Activated CD8-positive, alpha-beta memory T cell treated with anti-CD3 and anti-CD28 coated beads for 36 hours (primary cell): ENCODE results near the gene CDC42BPA. TPM values are rescaled to one million over a fixed set of nuclear protein-coding genes. Genes with fewer than 3 reads are reported as not detected.
"Not testable (repeated sequence)": the region's sequence is repeated elsewhere in the genome, so short reads cannot be mapped to it uniquely, and the experiment has no call there.

Source experiments
- CTCF ChIA-PET: fragments of 350-600 bp; sonication (Branson Sonifier 250); formaldehyde crosslinking; loops from one replicate; lab custom pipeline; 2021; ENCODE audit warnings: antibody characterized with exemption; lab: Charles Lee
- POLR2A ChIA-PET: fragments of 350-600 bp; sonication (Branson Sonifier 250); formaldehyde crosslinking; loops from one replicate; lab custom pipeline; 2021; ENCODE audit warnings: antibody characterized with exemption; lab: Charles Lee
- total RNA-seq, 2 experiments: library from RNA; stranded (reverse); gene quantifications; one replicate each; pipeline ENCODE4 v1.2.3, GENCODE V29; 2021

CDC42BPA gene
- total RNA-seq, 2 experiments from 2014 or later: 0.84 to 1.3 TPM

- CTCF ChIA-PET: no interaction called here
Observed at GRCh38 chr1:226962421-226963391, 355.6 kb downstream of the CDC42BPA start.

DNA sequence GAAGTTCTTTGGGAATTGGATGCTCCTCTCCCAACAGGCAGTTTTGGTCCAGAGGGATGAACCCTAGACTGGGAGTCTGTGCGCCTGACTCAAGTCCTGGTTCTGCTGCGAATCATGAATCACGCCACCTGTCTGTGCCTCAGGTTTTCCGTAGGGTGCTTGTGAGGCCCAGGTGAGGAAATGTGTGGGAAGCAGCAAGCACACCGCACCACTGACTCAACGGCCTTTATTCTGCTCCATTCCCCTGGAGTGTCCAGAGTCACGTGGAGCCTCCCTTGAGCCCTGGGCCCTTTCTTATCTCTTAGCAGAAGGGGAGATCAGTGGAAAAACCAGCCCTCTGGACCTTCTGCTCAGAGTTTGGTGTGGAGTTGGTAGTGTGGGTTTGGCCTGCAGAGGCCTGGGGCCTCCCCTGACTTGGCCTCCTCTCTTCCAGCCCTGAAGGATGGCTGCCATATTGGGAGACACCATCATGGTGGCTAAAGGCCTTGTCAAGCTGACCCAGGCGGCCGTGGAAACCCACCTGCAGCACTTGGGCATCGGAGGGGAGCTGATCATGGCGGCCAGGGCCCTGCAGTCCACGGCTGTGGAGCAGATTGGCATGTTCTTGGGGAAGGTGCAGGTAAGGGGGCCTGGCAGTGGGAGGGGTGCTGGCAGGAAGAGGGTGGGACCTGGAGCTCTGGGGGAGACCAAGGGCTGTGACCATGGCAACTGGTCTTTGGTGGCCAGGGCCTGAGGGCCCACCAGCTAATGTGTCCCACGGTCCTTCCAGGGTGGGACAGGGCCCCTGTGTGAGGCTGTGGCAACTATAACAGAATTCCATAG is 357.1 kb downstream of the CDC42BPA start:
- CTCF ChIA-PET: no interaction called here
- POLR2A ChIA-PET: no interaction called here

More at GRCh38 chr1:226962421-226963391, 355.6 kb downstream of the CDC42BPA start:
- POLR2A ChIA-PET: no interaction called here

DNA sequence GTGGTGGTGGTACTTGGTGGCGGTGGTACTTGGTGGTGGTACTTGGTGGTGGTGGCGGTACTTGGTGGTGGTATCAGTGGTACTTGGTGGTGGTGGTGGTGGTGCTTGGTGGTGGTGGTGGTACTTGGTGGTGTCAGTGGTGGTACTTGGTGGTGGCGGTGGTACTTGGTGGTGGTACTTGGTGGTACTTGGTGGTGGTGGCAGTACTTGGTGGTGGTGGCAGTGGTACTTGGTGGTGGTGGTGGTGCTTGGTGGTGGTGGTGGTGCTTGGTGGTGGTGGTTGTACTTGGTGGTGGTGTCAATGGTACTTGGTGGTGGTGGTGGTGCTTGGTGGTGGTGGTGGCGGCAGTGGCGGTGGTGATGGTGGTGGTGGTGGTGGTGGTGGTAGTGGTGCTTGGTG is 358.0 kb downstream of the CDC42BPA start:
- ChIA-PET CTCF (no interaction called here), POLR2A (no interaction called here)

DNA sequence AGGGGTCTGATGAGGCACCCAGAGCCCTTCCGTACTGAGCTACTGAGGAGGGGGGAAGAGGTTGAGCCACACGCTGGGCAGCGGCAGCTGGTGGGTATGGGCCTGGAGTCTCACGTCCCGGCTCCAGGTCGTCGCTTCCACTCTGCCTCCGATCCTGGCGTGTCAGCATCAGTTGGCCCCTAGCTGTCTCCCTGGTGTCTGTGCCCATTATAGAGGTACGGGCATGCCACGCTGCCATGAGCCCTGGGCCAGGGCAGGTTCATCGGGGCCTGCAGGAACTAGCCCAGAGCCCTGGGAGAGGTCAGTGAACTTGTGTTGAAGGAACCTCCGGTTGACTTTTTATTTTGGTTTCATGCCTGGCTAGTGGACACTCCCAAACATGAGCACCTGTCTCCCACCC is 360.0 kb downstream of the CDC42BPA start:
- ChIA-PET POLR2A (no interaction called here), CTCF (no interaction called here)

DNA sequence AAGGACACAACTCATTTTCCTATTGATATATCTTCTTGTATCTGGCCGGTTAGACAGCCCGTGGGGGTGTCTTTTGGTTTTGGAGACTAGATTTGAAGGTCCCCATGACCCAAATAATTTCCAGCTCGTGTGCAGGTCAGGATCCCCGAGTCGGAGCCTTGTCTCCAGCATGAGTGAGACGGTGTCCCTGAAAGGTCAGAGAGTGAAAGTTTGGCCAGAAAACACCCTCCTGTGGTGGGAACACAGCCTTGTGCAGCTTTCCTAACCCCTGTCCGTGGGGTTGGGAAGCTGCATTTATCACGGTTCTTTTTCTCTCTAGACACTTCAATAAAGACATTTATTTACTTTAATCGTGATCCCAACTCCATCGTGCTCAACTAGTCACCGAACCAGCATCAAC is 360.6 kb downstream of the CDC42BPA start:
- POLR2A ChIA-PET: no interaction called here
- CTCF ChIA-PET: no interaction called here

DNA sequence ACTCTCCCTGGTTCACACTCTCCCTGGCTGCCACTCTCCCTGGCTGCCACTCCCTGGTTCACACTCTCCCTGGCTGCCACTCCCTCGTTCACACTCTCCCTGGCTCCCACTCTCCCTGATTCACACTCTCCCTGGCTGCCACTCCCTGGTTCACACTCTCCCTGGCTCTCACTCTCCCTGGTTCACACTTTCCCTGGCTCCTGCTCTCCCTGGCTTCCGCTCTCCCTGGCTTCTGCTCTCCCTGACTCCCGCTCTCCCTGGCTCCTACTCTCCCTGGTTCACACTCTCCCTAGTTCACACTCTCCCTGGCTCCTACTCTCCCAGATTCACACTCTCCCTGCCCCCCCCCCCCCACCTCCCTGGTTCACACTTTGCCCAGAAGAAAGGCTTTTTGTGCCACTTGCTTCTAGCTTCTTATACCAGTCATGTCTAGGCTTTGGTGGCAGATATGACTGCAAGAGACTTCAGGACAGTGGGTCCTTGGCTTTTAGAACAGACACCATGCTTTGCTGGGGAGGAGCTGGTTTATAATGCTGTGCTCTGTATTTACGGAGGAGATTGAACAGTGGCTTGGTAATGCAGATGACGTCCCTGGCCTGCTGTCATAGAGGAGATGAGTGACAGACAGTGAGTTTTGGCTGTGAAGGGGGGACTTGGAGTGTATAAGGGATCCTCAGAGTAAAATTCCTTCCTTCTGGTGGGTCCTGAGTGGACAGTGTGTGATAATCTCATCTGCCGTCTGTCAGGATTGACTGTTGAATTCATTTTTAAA is 361.2 kb downstream of the CDC42BPA start:
- CTCF ChIA-PET: no interaction called here
- POLR2A ChIA-PET: no interaction called here

DNA sequence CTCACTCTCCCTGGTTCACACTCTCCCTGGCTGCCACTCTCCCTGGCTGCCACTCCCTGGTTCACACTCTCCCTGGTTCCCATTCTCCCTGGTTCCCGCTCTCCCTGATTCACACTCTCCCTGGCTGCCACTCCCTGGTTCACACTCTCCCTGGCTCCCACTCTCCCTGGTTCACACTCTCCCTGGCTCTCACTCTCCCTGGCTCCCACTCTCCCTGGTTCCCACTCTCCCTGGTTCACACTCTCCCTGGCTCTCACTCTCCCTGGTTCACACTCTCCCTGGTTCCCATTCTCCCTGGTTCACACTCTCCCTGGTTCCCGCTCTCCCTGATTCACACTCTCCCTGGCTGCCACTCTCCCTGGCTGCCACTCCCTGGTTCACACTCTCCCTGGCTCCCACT is 362.4 kb downstream of the CDC42BPA start:
- CTCF ChIA-PET, POLR2A ChIA-PET: not testable (repeated sequence)

- CTCF ChIA-PET: no interaction called here
- POLR2A ChIA-PET: no interaction called here
Observed at GRCh38 chr1:226954777-226955176, 363.5 kb downstream of the CDC42BPA start.

DNA sequence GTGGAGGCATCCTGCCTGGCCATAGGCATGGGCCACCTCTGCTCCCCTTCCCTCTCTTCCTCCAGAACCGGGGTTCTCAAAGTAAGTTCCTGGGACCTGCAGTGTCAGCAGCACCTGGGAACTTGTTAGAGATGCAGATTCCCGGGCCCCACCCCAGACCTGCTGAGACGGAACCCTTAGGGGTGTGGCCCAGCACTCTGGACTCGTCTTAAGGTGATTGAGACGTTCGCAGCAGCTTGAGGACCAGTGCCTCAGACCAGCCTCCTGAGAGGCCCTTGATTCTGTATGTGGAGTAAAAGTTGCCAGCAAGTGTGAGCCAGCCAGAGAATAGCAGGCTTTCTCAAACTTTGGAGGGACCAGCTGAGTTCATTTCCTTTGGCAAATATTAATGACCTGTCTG is 364.0 kb downstream of the CDC42BPA start:
- ChIA-PET POLR2A (no interaction called here), CTCF (no interaction called here)

- ChIA-PET POLR2A (no interaction called here), CTCF (no interaction called here)
Observed at GRCh38 chr1:226953175-226953800, 365.0 kb downstream of the CDC42BPA start.

DNA sequence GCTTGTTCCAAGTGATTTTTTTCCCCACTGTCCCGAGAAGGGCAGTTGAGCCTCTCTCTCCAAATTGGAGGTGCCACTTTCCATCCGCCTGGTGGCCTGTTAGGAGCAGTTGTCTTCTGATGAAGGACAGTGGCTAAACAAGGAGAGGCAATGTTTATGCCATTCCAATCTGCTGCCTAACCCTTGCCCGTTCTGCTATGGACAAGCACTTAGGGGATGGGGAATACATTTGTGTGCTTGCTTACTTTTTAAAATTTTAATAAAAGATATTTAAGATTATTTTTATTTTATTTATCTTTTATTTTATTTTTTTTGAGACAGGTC is 366.2 kb downstream of the CDC42BPA start:
- ChIA-PET POLR2A (no interaction called here), CTCF (no interaction called here)

- CTCF ChIA-PET: no interaction called here
- POLR2A ChIA-PET: no interaction called here
Observed at GRCh38 chr1:226951286-226952117, 366.8 kb downstream of the CDC42BPA start.

GRCh38 chr1:226950871-226951270 is 367.4 kb downstream of the CDC42BPA start:
- ChIA-PET POLR2A (no interaction called here), CTCF (no interaction called here)

DNA sequence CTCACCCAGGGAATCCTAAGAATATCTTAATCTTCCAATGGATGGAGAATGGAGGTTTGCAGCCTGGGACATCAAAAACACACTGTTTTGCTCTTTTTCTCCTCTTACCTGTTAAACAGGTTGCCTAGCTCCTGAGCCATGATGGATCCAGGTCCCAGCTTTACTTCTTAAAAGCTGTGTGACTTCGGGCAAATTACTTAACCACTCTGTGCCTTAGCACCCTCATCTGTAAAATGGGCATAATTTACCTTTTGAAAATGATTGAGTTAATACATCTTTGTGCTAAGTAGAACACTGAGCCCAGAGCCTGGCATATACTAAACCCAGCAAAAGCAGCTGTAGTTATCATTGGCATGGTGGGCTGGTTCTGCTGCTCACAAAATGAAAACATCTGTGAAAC is 368.0 kb downstream of the CDC42BPA start:
- POLR2A ChIA-PET: no interaction called here
- CTCF ChIA-PET: no interaction called here

DNA sequence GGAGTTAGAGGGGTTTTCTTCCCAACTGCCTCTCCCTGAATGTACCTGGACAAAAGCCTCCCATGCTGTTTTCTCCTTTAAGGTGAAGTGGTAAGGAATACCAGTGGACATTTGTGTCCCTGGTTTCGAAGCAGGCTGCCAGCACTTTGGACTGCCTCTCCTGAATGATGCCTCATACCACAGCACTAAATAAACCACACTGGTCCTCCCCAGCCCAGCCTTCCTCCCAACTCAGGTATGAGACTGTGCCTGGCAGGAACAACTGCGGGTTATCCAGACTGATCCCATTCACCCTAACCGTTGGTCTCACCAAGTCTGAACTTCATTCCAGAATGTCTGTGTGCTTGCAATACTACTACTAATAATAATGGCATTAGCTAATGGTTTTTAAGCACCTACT is 368.9 kb downstream of the CDC42BPA start:
- ChIA-PET CTCF (no interaction called here), POLR2A (no interaction called here)

DNA sequence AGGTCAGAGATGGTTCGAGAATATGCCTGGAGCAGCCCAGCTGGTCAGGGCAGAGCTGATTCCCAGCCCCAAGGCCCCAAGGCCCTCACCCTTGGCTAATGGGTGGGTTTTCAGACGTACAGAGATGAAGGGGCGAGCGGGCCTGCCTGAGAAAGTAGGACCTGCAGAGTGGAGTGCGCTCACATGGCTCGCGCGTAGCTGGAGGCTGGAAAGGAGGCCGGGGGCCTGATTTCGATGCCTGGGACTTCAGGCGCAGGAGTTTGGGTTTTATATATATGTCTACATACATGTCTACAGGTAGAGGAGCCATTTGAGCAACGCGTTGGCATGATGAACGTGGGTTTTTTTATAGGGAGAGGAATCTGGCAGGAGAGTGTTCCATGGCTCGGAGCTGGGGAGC is 369.3 kb downstream of the CDC42BPA start:
- CTCF ChIA-PET: no interaction called here
- POLR2A ChIA-PET: no interaction called here

DNA sequence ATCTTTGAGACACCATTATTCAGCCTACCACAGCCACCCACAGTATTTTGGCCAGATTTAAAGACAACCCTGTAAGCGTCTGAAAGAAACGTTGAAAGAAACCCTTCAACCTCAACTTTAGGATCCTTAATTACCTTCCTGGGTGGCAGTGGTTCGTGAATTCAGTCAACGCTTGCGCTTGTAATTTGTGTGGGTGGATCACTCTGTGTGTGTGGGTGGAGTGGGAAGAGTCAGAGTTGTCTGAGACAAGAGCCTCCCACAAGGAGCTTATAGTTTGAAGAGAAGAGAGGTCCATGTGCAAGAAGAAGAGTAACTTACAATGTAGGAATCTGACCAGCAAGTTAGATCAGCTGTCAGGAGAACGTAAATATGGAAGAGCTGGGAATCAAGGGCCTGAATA is 369.8 kb downstream of the CDC42BPA start:
- ChIA-PET POLR2A (interaction anchor here (1.1 kb wide), 1 partner anchor 9 kb away, joined by 16 read pairs; the partner anchor contains the start of gene COQ8A), CTCF (no interaction called here)

DNA sequence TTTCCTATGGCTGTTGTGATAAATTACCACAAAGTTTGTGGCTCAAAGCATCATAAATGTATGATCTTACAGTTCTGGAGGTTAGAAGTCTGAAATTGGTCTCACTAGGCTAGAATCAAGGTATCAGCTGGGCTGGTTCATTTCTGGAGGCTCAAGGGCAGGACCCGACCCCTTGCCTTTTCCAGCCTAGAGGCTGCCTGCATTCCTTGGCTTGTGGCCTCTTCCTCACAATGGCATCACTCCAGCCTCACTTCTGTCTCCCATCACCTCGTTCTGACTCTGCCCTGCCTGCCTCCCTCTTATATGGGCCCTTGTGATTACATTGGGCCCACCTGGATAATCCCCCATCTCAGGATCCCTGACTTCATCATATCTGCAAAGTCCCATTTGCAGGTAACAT is 370.2 kb downstream of the CDC42BPA start:
- ChIA-PET CTCF (no interaction called here), POLR2A (interaction anchor here (1.1 kb wide), 1 partner anchor 9 kb away, joined by 16 read pairs; the partner anchor contains the start of gene COQ8A)

DNA sequence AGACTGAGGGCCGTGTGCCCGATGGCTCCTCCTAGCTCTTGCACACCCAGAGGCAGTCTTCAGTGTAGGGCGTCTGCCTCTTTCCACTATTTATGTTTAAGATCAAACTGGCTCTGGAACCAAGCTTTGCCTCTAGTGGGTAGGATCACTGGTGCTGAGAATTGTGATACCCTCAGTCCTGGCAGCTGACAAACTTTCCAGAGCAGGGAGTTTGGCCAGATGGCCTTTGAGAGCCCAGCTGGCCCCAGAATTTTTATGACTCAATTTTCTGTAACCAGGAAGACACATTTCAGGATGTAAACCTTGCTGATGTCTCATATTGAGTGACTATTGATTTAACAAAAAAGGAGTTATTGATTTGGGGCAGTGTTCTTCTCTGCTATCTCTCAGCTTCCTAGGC is 371.5 kb downstream of the CDC42BPA start:
- CTCF ChIA-PET: no interaction called here
- POLR2A ChIA-PET: no interaction called here
